ENCODE measurements around the gene ATF2. TPM values are rescaled to one million over a fixed set of nuclear protein-coding genes. Genes with fewer than 3 reads are reported as not detected.
A peak's percentile ranks its signal among the peaks of the same experiment; 100 is the strongest.

ATF2 gene
- total RNA-seq, 1 donor = 68.1 TPM

DNA sequence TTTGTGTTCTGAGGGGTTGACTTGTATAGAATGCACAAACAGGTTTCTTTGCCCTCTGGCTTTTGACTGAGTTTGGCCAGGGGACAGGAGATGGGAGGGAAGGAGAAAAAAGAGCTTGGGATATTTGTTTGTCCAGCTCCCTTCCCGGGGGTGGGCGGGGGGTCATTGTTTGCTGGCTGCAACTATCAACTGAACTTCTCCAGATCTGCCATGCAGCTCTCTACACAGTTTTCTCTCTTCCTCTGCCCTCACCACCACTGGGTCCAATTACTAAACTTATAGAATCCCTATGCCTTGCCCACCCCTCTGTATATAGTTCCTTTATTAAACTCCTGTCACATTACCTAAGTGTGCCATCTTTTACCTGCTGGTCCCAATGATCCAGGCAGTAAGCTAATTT is 130.1 kb downstream of the ATF2 start:
- H3K4me3 ChIP-seq (ENCODE audit: low read depth, low read length) = no peak overlapping the region
- no peak for DNase-seq (ENCODE audit: low read depth)
- TF ChIP-seq, protein P1, sequence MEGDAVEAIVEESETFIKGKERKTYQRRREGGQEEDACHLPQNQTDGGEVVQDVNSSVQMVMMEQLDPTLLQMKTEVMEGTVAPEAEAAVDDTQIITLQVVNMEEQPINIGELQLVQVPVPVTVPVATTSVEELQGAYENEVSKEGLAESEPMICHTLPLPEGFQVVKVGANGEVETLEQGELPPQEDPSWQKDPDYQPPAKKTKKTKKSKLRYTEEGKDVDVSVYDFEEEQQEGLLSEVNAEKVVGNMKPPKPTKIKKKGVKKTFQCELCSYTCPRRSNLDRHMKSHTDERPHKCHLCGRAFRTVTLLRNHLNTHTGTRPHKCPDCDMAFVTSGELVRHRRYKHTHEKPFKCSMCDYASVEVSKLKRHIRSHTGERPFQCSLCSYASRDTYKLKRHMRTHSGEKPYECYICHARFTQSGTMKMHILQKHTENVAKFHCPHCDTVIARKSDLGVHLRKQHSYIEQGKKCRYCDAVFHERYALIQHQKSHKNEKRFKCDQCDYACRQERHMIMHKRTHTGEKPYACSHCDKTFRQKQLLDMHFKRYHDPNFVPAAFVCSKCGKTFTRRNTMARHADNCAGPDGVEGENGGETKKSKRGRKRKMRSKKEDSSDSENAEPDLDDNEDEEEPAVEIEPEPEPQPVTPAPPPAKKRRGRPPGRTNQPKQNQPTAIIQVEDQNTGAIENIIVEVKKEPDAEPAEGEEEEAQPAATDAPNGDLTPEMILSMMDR (IDR thresholded peaks at IDR 0.05; ENCODE audit: insufficient read depth, low read length) = no peak

DNA sequence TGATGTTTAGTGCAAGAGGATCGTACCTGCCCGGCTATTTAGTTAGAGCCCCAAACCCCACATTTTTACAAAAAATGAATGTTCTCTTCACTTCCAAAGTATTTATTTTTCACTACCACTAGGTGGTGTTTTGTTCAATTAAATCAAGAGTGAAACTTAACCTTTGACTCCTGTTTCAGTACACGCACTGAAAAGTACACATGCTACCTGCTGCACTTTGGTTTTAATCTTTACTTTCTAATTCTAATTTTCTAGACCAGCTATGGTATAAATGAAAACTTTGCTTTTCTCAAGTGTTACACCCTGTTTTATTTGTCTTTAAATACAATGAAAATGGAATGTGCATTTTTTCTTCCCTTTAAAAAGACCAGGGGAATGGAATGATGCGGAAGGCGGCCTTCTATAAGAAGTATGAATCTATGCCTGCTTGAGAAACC is 131.4 kb downstream of the ATF2 start:
- H3K4me3 ChIP-seq (ENCODE audit: low read depth, low read length) = no peak overlapping the region

DNA sequence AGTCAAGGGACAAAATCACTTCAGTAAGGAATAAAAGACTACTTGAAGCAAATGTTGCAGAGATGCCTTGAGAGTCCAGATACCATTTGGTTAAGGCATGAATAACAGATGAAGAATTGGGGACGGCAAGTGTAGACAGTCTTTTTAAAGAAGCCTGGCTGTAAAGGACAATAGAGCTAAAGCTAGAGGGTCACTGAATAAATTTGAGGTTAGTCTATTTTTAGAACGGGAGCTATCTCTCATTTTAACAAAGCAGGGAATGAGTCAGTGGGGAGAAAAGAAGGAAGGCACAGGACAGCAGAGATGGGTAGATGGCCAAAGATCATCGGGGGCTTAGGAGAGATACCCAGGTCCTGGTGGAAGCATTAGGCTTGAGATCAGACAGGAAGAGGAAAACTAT is 132.2 kb downstream of the ATF2 start:
- H3K4me3 ChIP-seq (ENCODE audit: low read depth, low read length) = no peak overlapping the region
- TF ChIP-seq, protein P1 (IDR thresholded peaks at IDR 0.05; ENCODE audit: insufficient read depth, low read length) = no peak
- no peak for DNase-seq (ENCODE audit: low read depth)

More for the DNA sequence above, 131.4 kb downstream of the ATF2 start:
- TF ChIP-seq, protein P1 (IDR thresholded peaks at IDR 0.05; ENCODE audit: insufficient read depth, low read length) = peak; percentile 35
- peak; percentile 40 for DNase-seq (ENCODE audit: low read depth)

DNA sequence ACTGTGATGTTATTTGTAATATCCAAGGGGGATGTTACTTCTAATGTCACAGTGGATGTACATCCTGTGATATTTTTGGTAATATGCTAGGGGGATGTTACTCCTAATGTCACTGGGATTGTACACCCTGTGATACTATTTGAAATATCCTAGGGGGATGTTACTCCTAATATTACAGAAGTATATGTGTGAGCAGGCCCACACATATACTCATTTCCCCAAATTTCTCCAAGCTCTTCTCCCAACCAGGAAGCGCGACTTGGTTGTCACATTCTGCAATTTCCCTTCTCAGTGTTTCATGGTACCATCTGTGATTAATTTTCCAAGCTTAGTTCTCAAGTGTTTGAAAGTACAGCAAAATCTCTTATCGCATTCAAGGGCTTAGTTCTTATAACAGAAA is 133.3 kb downstream of the ATF2 start:
- no peak for DNase-seq (ENCODE audit: low read depth)
- H3K4me3 ChIP-seq (ENCODE audit: low read depth, low read length) = no peak overlapping the region
- TF ChIP-seq, protein P1 (IDR thresholded peaks at IDR 0.05; ENCODE audit: insufficient read depth, low read length) = no peak

DNA sequence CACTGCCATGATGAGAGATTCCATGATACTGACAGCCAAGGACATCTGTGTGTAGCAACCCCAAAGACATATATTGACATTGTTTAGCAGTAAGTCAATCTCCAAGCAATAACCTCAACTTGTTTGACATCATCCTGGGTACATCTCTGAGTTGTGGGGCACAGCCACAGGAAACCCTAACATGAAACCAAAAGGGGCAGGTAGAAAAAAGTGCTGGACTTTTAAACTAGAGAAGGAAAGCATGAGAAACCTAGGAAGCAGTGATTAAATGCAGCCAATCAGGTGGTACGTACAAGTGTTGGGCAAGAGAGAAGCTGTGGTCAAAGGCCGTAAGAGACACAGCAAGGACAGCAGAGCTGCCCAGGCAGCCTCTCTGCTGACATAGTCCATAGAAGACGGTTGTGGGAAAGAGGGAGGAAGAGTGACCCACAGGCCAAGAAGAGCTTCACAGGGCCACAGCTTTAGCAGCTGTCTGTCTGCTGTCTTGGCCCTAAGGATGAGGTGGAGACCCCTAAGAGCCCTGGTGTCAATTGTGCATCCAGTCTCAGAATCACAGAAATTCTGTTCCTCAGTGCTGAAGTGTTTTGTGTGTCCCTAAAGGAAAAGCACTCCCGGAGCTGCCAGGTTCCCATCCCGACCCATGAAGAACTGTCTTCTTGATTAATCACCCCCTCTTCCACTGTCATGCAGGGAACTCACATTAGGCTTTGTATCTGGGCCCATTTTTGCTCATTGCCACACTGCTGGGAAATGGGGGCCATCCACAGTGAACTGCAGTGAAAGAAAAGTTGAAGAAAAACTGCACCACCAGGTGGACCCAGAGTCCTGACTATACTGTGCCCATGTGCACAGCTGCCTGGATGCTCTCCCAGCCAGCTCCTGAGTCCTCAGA is 137.4 kb downstream of the ATF2 start:
- TF ChIP-seq, protein P1 (IDR thresholded peaks at IDR 0.05; ENCODE audit: insufficient read depth, low read length) = peak; percentile 47
- H3K4me3 ChIP-seq (ENCODE audit: low read depth, low read length) = no peak overlapping the region
- DNase-seq (ENCODE audit: low read depth) = peak; percentile 48

DNA sequence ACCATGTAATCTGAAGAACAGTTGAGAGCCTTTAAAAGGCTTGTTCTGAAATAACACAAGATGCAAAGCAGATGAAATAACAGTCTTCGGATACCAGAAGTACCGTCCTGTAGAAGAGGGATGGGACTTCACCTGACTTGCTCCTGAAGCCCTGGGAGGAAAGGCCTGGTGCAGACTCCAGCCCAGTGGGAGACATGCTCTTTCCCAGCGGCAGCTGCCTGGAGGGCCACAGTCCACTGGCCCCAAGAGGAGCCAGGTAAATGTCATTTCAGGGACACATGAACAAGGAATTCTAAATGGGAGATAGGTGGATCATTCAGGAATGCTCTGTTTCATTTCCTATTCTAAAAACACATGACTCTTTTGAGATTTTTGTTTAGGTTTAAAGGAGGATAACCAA is 140.2 kb downstream of the ATF2 start:
- H3K4me3 ChIP-seq (ENCODE audit: low read depth, low read length) = no peak overlapping the region
- TF ChIP-seq, protein P1 (IDR thresholded peaks at IDR 0.05; ENCODE audit: insufficient read depth, low read length) = no peak
- no peak for DNase-seq (ENCODE audit: low read depth)
